Lower leg skin (tissue), 3 donors: ENCODE results near the gene FRMD8.

ENCODE experiments used
- CTCF ChIP-seq, 3 donors: fragments of 450-650 bp; IDR thresholded peaks; one replicate each; pipeline ENCODE4 v1.5.1; 2016; ENCODE audit warnings: antibody characterized with exemption in 3 of 3, mild to moderate bottlenecking in 3 of 3, moderate library complexity in 2 of 3
- POLR2A ChIP-seq, 2 donors: fragments of 450-650 bp; IDR thresholded peaks; one replicate each; pipeline ENCODE4 v1.6.1; 2016 to 2017; ENCODE audit warnings: antibody characterized with exemption in 2 of 2, mild to moderate bottlenecking in 1 of 2, moderate library complexity in 1 of 2

DNA sequence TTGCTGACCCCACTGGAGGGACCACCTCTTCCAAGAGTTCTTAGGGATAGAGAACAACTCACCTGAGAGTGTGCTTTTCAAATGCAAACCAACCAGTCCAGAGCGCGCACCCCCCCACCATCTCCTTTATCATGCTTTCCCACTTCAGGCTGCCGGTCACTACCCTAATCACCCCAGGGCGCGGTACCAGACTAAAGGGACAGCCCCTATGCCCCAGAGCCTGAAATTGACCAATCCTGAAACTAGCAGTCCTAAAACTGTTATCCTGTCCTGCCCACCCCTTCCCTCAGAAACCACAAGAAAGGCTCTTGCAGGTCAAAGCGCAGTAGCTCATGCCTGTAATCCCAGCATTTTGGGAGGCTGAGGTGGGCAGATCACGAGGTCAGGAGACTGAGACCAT lies 73.1 kb downstream of the FRMD8 start:
- TF ChIP-seq CTCF (IDR thresholded peaks at IDR 0.05) (no peak), POLR2A (IDR thresholded peaks at IDR 0.05) (no peak)
